Transverse colon (tissue), 4 donors: ENCODE measurements around the gene EGR1. TPM values are rescaled to one million over a fixed set of nuclear protein-coding genes. Genes with fewer than 3 reads are reported as not detected.

Experiments used
- DNase-seq: peaks from one replicate; pipeline ENCODE4 v3.0.0-alpha.2; 2019
- H3K27ac ChIP-seq, 4 donors: fragments of 200-600 bp; sonication (generic); 2 replicates each; pipeline ENCODE4 v1.5.1; 2016 to 2018; ENCODE audit warnings: inconsistent platforms in 4 of 4
- H3K27me3 ChIP-seq: fragments of 200-600 bp; sonication (generic); 2 replicates; pipeline ENCODE4 v1.5.1; 2017; ENCODE audit warnings: inconsistent platforms
- H3K36me3 ChIP-seq, 4 donors: fragments of 200-600 bp; sonication (generic); 2 replicates each; pipeline ENCODE4 v1.5.1; 2017 to 2019; ENCODE audit warnings: inconsistent platforms in 4 of 4
- H3K4me1 ChIP-seq, 4 donors: fragments of 200-600 bp; sonication (generic); 2 replicates each; pipeline ENCODE4 v1.5.1; 2017 to 2020; ENCODE audit warnings: inconsistent platforms in 4 of 4
- H3K4me3 ChIP-seq, 4 donors: fragments of 200-600 bp; sonication (generic); 1 replicate in 1 of 4; 2 replicates in 3 of 4; pipeline versions ENCODE4 v1.5.1 to v1.6.1; 2017 to 2019; ENCODE audit warnings: inconsistent platforms in 4 of 4
- H3K9me3 ChIP-seq, 2 donors: fragments of 200-600 bp; sonication (generic); 2 replicates each; pipeline ENCODE4 v1.5.1; 2017 to 2019; ENCODE audit warnings: inconsistent platforms in 2 of 2
- EP300 ChIP-seq: sonication (generic); formaldehyde crosslinking; IDR thresholded peaks from one replicate; pipeline ENCODE4 v1.6.1; 2017; ENCODE audit warnings: antibody characterized with exemption, low read depth
- POLR2A ChIP-seq: fragments of 450-650 bp; IDR thresholded peaks from one replicate; pipeline ENCODE4 v1.6.1; 2016; ENCODE audit warnings: antibody characterized with exemption, mild to moderate bottlenecking, moderate library complexity
- POLR2AphosphoS5 ChIP-seq, 3 donors: sonication (generic); formaldehyde crosslinking; IDR thresholded peaks; one replicate each; pipeline ENCODE4 v1.6.1; 2016; ENCODE audit warnings: antibody characterized with exemption in 3 of 3
- WGBS, 2 donors: methylation state at CpG; one replicate each; pipeline ENCODE4 v1.1.5; 2018; ENCODE audit warnings: low coverage in 1 of 2; 5-methylcytosine and 5-hydroxymethylcytosine counted together
- in situ Hi-C, 4 donors: fragments of 200-750 bp; cut with MboI; loops; one replicate each; pipeline versions ENCODE4 v1.15.0 to v1.15.1; 2017; ENCODE audit warnings: low sequenced_read_pairs in 3 of 4, low pct_ligation_motif_present in 1 of 4, low pct_unique_long_range_greater_than_20kb in 1 of 4
- intact Hi-C: fragments of 100-400 bp; cut with DNase I; formaldehyde crosslinking; loops from one replicate; pipeline ENCODE4 v1.15.1; 2023; ENCODE audit warnings: low total_unique reads
- total RNA-seq, 4 donors: library from RNA; depleted of rRNA; stranded (reverse); fragments of >200 nt; gene quantifications; one replicate each; pipeline ENCODE4 v1.1.0, GENCODE V29; 2016
- TF ChIP-seq, protein P1 (sequence below), 5 experiments: fragments of 200-600 bp in 3 of 5; fragments of 450-650 bp in 2 of 5; sonication (generic) in 3 of 5; IDR thresholded peaks; 1 replicate in 2 of 5; 2 replicates in 3 of 5; pipeline ENCODE4 v1.5.1; 2016 to 2017; ENCODE audit warnings: antibody characterized with exemption in 5 of 5, inconsistent platforms in 3 of 5, mild to moderate bottlenecking in 2 of 5, moderate library complexity in 1 of 5

EGR1 gene
- total RNA-seq, 4 donors from 2014 or later = 56.0 to 69.9 (median 65.0) TPM

DNA sequence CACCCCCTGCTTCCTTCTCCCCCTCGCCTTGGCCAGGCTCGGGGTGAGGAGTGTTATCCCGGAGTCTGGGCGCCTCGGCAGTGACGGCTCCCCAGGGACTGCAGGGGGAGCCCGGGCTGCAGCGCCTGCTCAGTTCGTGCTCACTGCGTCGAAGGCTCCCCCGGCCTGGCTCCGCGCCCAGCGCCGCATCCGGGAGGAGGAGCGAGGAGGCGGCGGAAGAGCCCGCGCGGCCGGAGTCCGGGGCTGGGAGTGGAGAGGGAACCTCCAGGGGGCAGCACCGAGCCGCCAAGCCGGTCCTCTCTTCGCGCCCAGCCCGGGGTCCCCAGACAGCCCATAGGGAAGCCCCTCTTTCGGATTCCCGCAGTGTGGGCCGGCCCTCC lies 1.3 kb upstream of the EGR1 start:
- 0% methylated on average over 29 of the region's 34 CpGs; no CpG with 5 or more reads in 1 of the 2 donors for WGBS, 2 donors
- H3K4me3 ChIP-seq = peak overlapping the region; percentile 65 to 87 (median 80)
- intact Hi-C loops (loop anchor here (5.0 kb wide), 1 partner anchor 78 kb away; the partner anchor contains the start of gene ETF1), in situ Hi-C loops (no loop called here)
- H3K9me3 ChIP-seq = no peaks in the 10 kb centered on the region
- peak overlapping the region; percentile 95 to 99 (median 98) for H3K27ac ChIP-seq
- DNase-seq = peak; percentile 97
- no peaks in the 10 kb centered on the region for H3K36me3 ChIP-seq
- TF ChIP-seq POLR2A (peak; percentile 83), EP300 (no peak), POLR2AphosphoS5 (IDR thresholded peaks at IDR 0.05) (peak; percentile 86 to 96 (median 95))
- TF ChIP-seq, protein P1, sequence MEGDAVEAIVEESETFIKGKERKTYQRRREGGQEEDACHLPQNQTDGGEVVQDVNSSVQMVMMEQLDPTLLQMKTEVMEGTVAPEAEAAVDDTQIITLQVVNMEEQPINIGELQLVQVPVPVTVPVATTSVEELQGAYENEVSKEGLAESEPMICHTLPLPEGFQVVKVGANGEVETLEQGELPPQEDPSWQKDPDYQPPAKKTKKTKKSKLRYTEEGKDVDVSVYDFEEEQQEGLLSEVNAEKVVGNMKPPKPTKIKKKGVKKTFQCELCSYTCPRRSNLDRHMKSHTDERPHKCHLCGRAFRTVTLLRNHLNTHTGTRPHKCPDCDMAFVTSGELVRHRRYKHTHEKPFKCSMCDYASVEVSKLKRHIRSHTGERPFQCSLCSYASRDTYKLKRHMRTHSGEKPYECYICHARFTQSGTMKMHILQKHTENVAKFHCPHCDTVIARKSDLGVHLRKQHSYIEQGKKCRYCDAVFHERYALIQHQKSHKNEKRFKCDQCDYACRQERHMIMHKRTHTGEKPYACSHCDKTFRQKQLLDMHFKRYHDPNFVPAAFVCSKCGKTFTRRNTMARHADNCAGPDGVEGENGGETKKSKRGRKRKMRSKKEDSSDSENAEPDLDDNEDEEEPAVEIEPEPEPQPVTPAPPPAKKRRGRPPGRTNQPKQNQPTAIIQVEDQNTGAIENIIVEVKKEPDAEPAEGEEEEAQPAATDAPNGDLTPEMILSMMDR (IDR thresholded peaks at IDR 0.05) = peak; percentile 91 to 99 (median 95)
- peaks cover 12 to 35% (median 21%) of the 10 kb centered on the region in 4 donors for H3K4me1 ChIP-seq
- no peaks in the 10 kb centered on the region for H3K27me3 ChIP-seq

DNA sequence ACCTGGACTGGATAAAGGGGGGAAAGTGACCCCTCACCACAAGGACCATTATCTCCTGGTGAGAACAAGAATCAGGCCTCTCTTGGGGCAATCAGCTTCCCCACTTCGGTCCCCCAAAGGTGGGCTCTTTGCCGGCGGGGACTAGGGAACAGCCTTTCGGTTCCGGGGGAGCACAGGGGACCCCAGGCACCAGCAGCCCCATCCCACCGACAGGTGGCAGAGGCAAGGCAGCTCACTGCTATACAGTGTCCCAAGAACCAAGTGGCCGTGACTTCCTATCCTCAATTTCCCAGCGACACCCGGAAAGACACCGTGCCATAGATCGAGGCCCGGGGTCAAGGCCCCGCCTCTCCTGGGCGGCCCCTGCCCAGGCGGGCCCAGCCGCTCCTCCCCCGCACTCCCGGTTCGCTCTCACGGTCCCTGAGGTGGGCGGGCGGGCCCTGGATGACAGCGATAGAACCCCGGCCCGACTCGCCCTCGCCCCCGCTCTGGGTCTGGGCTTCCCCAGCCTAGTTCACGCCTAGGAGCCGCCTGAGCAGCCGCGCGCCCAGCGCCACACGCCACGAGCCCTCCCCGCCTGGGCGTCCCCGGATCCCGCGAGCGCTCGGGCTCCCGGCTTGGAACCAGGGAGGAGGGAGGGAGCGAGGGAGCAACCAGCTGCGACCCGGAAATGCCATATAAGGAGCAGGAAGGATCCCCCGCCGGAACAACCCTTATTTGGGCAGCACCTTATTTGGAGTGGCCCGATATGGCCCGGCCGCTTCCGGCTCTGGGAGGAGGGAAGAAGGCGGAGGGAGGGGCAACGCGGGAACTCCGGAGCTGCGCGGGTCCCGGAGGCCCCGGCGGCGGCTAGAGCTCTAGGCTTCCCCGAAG lies 655 bp upstream of the EGR1 start:
- Histone ChIP-seq H3K4me3 (peak overlapping the region; percentile 75 to 91 (median 86)), H3K4me1 (peaks cover 12 to 29% (median 20%) of the 10 kb centered on the region in 4 donors), H3K9me3 (no peaks in the 10 kb centered on the region), H3K27ac (peak overlapping the region; percentile 95 to 99 (median 98)), H3K27me3 (no peaks in the 10 kb centered on the region), H3K36me3 (no peaks in the 10 kb centered on the region)
- 0% methylated on average over 52 of the region's 64 CpGs; no CpG with 5 or more reads in 1 of the 2 donors for WGBS, 2 donors
- TF ChIP-seq EP300 (no peak), POLR2A (peak; percentile 91), POLR2AphosphoS5 (IDR thresholded peaks at IDR 0.05) (peak; percentile 59 to 87 (median 87))
- TF ChIP-seq, protein P1 (IDR thresholded peaks at IDR 0.05) = peak in 4 of 5 experiments; percentile 31 to 77 (median 53)
- peak; percentile 98 for DNase-seq
- in situ Hi-C loops = no loop called here
- intact Hi-C loops = loop anchor here (5.0 kb wide), 1 partner anchor 78 kb away; the partner anchor contains the start of gene ETF1

DNA sequence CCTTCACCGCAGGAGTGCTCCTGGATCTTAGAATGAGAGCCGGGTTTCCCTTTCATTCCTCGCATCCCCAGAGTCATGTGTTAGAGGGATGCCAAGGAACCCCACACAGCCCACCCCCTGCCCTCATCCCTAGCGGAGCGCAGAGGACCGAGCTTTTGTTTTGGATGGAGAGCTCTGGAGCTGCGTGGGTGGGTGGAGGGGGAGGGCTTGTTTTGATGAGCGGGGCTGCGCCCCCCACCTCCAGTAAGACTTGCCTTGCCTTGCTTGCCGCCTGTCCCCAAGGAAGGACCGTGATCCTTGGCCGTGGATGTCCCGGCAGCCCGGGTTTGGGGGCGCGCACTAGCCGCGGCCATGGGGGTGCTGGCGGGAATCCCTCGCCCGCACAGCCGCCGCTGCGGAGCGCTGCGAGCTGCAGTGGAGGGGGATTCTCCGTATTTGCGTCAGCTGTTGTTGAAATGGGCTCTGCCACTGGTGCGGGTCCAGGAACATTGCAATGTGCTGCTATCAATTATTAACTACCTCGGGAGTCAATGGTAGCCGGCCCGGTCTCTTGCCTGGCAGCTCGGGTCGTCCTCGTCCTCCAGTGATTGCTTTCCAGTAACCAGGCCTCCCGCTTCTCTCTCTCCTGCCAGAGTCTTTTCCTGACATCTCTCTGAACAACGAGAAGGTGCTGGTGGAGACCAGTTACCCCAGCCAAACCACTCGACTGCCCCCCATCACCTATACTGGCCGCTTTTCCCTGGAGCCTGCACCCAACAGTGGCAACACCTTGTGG lies 1.0 kb downstream of the EGR1 start:
- H3K4me3 ChIP-seq = peak overlapping the region; percentile 75 to 87 (median 83)
- intact Hi-C loops (no loop called here), in situ Hi-C loops (no loop called here)
- DNase-seq = peak; percentile 45
- WGBS, 2 donors = 16 to 62% methylated on average over 3 to 39 of the region's 39 CpGs
- TF ChIP-seq POLR2AphosphoS5 (IDR thresholded peaks at IDR 0.05) (peak in 2 of 3 donors; percentile 30 to 57), POLR2A (no peak)
- H3K4me1 ChIP-seq = peaks cover 12 to 27% (median 20%) of the 10 kb centered on the region in 4 donors
- H3K9me3 ChIP-seq = no peaks in the 10 kb centered on the region
- no peaks in the 10 kb centered on the region for H3K36me3 ChIP-seq
- H3K27me3 ChIP-seq = no peaks in the 10 kb centered on the region
- H3K27ac ChIP-seq = peak overlapping the region; percentile 95 to 99 (median 98)

DNA sequence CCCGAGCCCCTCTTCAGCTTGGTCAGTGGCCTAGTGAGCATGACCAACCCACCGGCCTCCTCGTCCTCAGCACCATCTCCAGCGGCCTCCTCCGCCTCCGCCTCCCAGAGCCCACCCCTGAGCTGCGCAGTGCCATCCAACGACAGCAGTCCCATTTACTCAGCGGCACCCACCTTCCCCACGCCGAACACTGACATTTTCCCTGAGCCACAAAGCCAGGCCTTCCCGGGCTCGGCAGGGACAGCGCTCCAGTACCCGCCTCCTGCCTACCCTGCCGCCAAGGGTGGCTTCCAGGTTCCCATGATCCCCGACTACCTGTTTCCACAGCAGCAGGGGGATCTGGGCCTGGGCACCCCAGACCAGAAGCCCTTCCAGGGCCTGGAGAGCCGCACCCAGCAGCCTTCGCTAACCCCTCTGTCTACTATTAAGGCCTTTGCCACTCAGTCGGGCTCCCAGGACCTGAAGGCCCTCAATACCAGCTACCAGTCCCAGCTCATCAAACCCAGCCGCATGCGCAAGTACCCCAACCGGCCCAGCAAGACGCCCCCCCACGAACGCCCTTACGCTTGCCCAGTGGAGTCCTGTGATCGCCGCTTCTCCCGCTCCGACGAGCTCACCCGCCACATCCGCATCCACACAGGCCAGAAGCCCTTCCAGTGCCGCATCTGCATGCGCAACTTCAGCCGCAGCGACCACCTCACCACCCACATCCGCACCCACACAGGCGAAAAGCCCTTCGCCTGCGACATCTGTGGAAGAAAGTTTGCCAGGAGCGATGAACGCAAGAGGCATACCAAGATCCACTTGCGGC lies 1.8 kb downstream of the EGR1 start:
- intact Hi-C loops (no loop called here), in situ Hi-C loops (no loop called here)
- peak overlapping the region in 3 of 4 donors; percentile 75 to 87 (median 85) for H3K4me3 ChIP-seq
- no peaks in the 10 kb centered on the region for H3K9me3 ChIP-seq
- peak overlapping the region in 3 of 4 donors; percentile 42 to 99 (median 95) for H3K27ac ChIP-seq
- peaks cover 12 to 27% (median 20%) of the 10 kb centered on the region in 4 donors for H3K4me1 ChIP-seq
- 91 to 100% methylated on average over 1 to 45 of the region's 45 CpGs for WGBS, 2 donors
- no peaks in the 10 kb centered on the region for H3K27me3 ChIP-seq
- no peak for TF ChIP-seq EP300
- peak in 2 of 3 donors; percentile 67 to 95 for TF ChIP-seq POLR2AphosphoS5 (IDR thresholded peaks at IDR 0.05)
- TF ChIP-seq POLR2A = peak; percentile 18
- no peaks in the 10 kb centered on the region for H3K36me3 ChIP-seq
- peak; percentile 51 for DNase-seq
